ENCODE measurements around the gene ANKMY1. TPM values are rescaled to one million over a fixed set of nuclear protein-coding genes. Genes with fewer than 3 reads are reported as not detected.

Gene ANKMY1
- polyA plus RNA-seq, 2 of the 4 experiments (the other 2 are of a cell fraction) = 10.6 to 16.5 TPM

DNA sequence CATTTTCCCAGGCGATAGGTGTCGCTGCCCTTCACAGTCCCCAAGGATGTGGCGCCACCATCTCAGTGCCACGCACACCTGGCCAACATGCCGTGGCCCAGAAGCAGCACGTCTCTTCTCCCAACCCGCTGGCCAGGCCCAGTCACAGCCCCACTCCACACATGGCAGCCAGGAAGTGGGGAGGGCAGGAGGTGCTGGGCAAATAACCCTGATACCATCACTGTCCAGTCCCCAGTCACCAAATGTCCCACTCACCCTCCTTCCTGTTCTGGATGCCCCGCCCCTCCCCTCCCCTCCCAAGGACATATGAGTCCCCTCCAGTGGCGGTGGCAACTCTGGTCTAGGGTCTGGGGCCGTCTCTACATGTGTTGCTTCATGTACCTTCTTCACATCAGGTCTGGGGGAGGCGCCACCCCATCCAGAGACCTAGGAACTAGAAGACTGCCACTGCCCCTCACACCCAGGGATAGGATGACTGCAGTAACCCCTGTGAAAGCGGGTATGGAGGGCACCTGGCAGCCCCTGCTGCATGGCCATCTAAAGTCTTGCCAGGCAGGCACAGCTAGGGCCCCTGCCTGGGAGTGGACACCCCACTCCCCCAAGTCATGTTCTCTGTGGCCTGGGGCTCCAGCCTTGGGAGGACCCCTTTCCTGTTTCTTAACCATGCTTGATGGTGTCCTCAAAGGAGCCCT, 21.4 kb upstream of the ANKMY1 start (continued):
- TF ChIP-seq NFE2L2 (conservative IDR thresholded peaks at IDR 0.05; ENCODE audit: low read length) (no peak), GATA3 (IDR thresholded peaks at IDR 0.05; ENCODE audit: borderline replicate concordance) (no peak)

GRCh38 chr2:240578488-240578887, 20.7 kb upstream of the ANKMY1 start:
- POLR2A ChIA-PET = interaction anchor here (3.4 kb wide), 1 partner anchor 8 kb away, joined by 9 read pairs; the partner anchor contains the start of gene CAPN10
- no peak overlapping the region for H3K4me2 ChIP-seq
- H3K9me3 ChIP-seq = no peaks in the 10 kb centered on the region
- ATAC-seq = no peak
- no peak overlapping the region for H3K27ac ChIP-seq
- DNase-seq (ENCODE audit: low read depth in 1 of 2, low spot score in 1 of 2) = no peak
- WGBS (ENCODE audit: missing lambda C conversion rate) = 87% methylated on average over 8 of the region's 8 CpGs
- FAIRE-seq = no peak
- CTCF ChIA-PET = interaction anchor here (2.3 to 7.3 kb wide), 2 partner anchors 9 to 13 kb away, joined by 8 to 76 read pairs; no protein-coding TSS in a partner anchor
- H3K4me3 ChIP-seq = no peak overlapping the region
- peaks cover 23% of the 10 kb centered on the region for H3K4me1 ChIP-seq
- TF ChIP-seq, protein P1, sequence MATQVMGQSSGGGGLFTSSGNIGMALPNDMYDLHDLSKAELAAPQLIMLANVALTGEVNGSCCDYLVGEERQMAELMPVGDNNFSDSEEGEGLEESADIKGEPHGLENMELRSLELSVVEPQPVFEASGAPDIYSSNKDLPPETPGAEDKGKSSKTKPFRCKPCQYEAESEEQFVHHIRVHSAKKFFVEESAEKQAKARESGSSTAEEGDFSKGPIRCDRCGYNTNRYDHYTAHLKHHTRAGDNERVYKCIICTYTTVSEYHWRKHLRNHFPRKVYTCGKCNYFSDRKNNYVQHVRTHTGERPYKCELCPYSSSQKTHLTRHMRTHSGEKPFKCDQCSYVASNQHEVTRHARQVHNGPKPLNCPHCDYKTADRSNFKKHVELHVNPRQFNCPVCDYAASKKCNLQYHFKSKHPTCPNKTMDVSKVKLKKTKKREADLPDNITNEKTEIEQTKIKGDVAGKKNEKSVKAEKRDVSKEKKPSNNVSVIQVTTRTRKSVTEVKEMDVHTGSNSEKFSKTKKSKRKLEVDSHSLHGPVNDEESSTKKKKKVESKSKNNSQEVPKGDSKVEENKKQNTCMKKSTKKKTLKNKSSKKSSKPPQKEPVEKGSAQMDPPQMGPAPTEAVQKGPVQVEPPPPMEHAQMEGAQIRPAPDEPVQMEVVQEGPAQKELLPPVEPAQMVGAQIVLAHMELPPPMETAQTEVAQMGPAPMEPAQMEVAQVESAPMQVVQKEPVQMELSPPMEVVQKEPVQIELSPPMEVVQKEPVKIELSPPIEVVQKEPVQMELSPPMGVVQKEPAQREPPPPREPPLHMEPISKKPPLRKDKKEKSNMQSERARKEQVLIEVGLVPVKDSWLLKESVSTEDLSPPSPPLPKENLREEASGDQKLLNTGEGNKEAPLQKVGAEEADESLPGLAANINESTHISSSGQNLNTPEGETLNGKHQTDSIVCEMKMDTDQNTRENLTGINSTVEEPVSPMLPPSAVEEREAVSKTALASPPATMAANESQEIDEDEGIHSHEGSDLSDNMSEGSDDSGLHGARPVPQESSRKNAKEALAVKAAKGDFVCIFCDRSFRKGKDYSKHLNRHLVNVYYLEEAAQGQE (IDR thresholded peaks at IDR 0.05) = no peak
- no peak for TF ChIP-seq ESRRA (IDR thresholded peaks at IDR 0.05; ENCODE audit: borderline replicate concordance, low read length)
- TF ChIP-seq, protein P2, sequence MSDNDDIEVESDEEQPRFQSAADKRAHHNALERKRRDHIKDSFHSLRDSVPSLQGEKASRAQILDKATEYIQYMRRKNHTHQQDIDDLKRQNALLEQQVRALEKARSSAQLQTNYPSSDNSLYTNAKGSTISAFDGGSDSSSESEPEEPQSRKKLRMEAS (IDR thresholded peaks at IDR 0.05) = no peak
- no peak for TF ChIP-seq RCOR1 (IDR thresholded peaks at IDR 0.05; ENCODE audit: low read depth, low read length)
- TF ChIP-seq EP300 (IDR thresholded peaks at IDR 0.05) = no peak
- TF ChIP-seq JUNB (IDR thresholded peaks at IDR 0.05) = no peak
- no peak for TF ChIP-seq CTCF (IDR thresholded peaks at IDR 0.05)
- TF ChIP-seq FOSL2 (IDR thresholded peaks at IDR 0.05) = no peak
- TF ChIP-seq FOSL2 (CRISPR knock-in tag; IDR thresholded peaks at IDR 0.05) = no peak
- no peak for TF ChIP-seq ZSCAN20 (CRISPR knock-in tag; IDR thresholded peaks at IDR 0.05)
- TF ChIP-seq SMC3 (IDR thresholded peaks at IDR 0.05) = no peak
- TF ChIP-seq RNF2 (IDR thresholded peaks at IDR 0.05; ENCODE audit: borderline replicate concordance, low read depth) = no peak
- no peak for TF ChIP-seq KDM5A (IDR thresholded peaks at IDR 0.05)
- no peak for TF ChIP-seq EHF (CRISPR knock-in tag; IDR thresholded peaks at IDR 0.05)

DNA sequence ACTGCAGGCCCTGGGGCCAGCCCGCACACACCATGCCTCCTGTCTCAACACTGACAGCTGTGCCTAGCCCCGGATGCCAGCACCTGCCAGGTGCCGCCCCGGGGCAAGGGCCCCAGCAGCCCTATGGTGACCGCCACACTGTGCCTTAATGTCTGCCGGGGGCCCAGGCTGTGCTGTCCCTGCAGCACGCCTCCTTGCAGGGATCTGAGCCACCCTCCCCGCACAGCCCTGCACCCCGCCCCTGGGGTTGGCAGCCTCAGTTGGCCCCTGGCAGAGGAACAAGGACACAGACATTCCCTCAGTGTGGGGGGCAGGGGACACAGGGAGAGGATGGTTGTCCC, 20.3 kb upstream of the ANKMY1 start:
- 100% methylated on average over 1 of the region's 9 CpGs for WGBS (ENCODE audit: missing lambda C conversion rate)
- POLR2A ChIA-PET = interaction anchor here (3.4 kb wide), 1 partner anchor 8 kb away, joined by 9 read pairs; the partner anchor contains the start of gene CAPN10
- Histone ChIP-seq H3K4me2 (no peak overlapping the region), H3K27ac (no peak overlapping the region), H3K4me3 (no peak overlapping the region), H3K4me1 (peaks cover 23% of the 10 kb centered on the region), H3K9me3 (no peaks in the 10 kb centered on the region)
- CTCF ChIA-PET = interaction anchor here (2.3 to 7.3 kb wide), 2 partner anchors 9 to 12 kb away, joined by 8 to 76 read pairs; no protein-coding TSS in a partner anchor
- DNase-seq (ENCODE audit: low read depth in 1 of 2, low spot score in 1 of 2) (no peak), ATAC-seq (no peak), FAIRE-seq (no peak)
- TF ChIP-seq JUNB (IDR thresholded peaks at IDR 0.05) = no peak
- no peak for TF ChIP-seq SMC3 (IDR thresholded peaks at IDR 0.05)
- TF ChIP-seq HOXA7 (CRISPR knock-in tag; IDR thresholded peaks at IDR 0.05) = no peak
- no peak for TF ChIP-seq TFCP2L1 (CRISPR knock-in tag; IDR thresholded peaks at IDR 0.05)
- no peak for TF ChIP-seq PHF8 (IDR thresholded peaks at IDR 0.05; ENCODE audit: borderline replicate concordance, low read depth)
- no peak for TF ChIP-seq ZFP36 (IDR thresholded peaks at IDR 0.05; ENCODE audit: borderline replicate concordance, partially characterized antibody)
- TF ChIP-seq POLR2AphosphoS2 (conservative IDR thresholded peaks at IDR 0.05; ENCODE audit: low read length) = no peak
- TF ChIP-seq HOXB5 (CRISPR knock-in tag; IDR thresholded peaks at IDR 0.05) = no peak
- TF ChIP-seq, protein P3, sequence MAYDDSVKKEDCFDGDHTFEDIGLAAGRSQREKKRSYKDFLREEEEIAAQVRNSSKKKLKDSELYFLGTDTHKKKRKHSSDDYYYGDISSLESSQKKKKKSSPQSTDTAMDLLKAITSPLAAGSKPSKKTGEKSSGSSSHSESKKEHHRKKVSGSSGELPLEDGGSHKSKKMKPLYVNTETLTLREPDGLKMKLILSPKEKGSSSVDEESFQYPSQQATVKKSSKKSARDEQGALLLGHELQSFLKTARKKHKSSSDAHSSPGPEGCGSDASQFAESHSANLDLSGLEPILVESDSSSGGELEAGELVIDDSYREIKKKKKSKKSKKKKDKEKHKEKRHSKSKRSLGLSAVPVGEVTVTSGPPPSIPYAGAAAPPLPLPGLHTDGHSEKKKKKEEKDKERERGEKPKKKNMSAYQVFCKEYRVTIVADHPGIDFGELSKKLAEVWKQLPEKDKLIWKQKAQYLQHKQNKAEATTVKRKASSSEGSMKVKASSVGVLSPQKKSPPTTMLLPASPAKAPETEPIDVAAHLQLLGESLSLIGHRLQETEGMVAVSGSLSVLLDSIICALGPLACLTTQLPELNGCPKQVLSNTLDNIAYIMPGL (CRISPR knock-in tag; IDR thresholded peaks at IDR 0.05; ENCODE audit: borderline replicate concordance) = no peak
- TF ChIP-seq ATOH8 (CRISPR knock-in tag; IDR thresholded peaks at IDR 0.05; ENCODE audit: low read depth) = no peak
- no peak for TF ChIP-seq CHD2 (IDR thresholded peaks at IDR 0.05; ENCODE audit: low read length, partially characterized antibody)
- TF ChIP-seq EHF (CRISPR knock-in tag; IDR thresholded peaks at IDR 0.05) = no peak
- TF ChIP-seq NFE2L2 (conservative IDR thresholded peaks at IDR 0.05; ENCODE audit: low read length) = no peak
- no peak for TF ChIP-seq MAFK (IDR thresholded peaks at IDR 0.05; ENCODE audit: partially characterized antibody)
- TF ChIP-seq NPAS2 (CRISPR knock-in tag; IDR thresholded peaks at IDR 0.05; ENCODE audit: borderline replicate concordance) = no peak
- TF ChIP-seq HEYL (CRISPR knock-in tag; IDR thresholded peaks at IDR 0.05) = no peak
